ENCODE measurements around the gene ZMYM4.

- TF ChIP-seq POLR2A (IDR thresholded peaks at IDR 0.05) (no peak), CTCF (IDR thresholded peaks at IDR 0.05) (no peak)
These were observed 47.8 kb downstream of the ZMYM4 start for GRCh38 chr1:35316264-35316663.

Data from adrenal gland (tissue), 5 donors.